Astrocyte (in vitro differentiated cells and primary cell): ENCODE measurements around the gene CYBC1.

Experiments used
- CTCF ChIP-seq: IDR thresholded peaks from 2 replicates; pipeline ENCODE4 v1.5.1; 2011; ENCODE audit warnings: low read depth, mild to moderate bottlenecking, inconsistent platforms, low read length, moderate library complexity; ENCODE audit not compliant: insufficient read depth
- EZH2 ChIP-seq: IDR thresholded peaks from 2 replicates; pipeline ENCODE4 v1.6.1; 2012; ENCODE audit warnings: mild to moderate bottlenecking, low read length, inconsistent platforms; ENCODE audit not compliant: insufficient read depth

GRCh38 chr17:82486231-82487094 lies 35.9 kb upstream of the CYBC1 start:
- TF ChIP-seq CTCF, result no peak
- no peak for TF ChIP-seq EZH2
